GM12801 (cell line): Measurements from ENCODE around the gene LSAMP.

Source experiments
- TF ChIP-seq, protein P1 (sequence below): IDR thresholded peaks from one replicate; pipeline ENCODE4 v1.5.1; 2011; ENCODE audit warnings: control low read depth; ENCODE audit not compliant: insufficient read length; ENCODE audit errors: extremely low read depth

The LSAMP gene

DNA sequence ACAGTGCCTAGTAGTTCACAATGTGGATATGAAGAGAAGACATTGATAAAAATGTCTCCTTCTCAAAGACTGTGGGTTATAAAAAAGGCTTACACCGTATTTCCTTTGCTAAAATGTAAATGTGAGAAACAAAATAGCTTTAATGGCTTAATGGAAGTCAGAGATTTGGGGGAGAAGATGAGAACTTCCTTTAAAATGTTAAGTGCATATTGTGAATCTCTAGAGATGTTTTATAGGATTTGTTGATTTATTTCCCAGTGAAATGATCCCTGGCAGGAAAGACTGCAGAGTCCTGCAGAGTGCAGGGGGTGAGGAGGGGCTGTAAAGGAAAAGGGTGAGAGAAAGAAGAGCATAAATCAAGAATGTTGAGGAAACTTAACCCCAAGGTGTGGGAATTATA, 516.9 kb downstream of the LSAMP start:
- TF ChIP-seq, protein P1, sequence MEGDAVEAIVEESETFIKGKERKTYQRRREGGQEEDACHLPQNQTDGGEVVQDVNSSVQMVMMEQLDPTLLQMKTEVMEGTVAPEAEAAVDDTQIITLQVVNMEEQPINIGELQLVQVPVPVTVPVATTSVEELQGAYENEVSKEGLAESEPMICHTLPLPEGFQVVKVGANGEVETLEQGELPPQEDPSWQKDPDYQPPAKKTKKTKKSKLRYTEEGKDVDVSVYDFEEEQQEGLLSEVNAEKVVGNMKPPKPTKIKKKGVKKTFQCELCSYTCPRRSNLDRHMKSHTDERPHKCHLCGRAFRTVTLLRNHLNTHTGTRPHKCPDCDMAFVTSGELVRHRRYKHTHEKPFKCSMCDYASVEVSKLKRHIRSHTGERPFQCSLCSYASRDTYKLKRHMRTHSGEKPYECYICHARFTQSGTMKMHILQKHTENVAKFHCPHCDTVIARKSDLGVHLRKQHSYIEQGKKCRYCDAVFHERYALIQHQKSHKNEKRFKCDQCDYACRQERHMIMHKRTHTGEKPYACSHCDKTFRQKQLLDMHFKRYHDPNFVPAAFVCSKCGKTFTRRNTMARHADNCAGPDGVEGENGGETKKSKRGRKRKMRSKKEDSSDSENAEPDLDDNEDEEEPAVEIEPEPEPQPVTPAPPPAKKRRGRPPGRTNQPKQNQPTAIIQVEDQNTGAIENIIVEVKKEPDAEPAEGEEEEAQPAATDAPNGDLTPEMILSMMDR, result no peak

DNA sequence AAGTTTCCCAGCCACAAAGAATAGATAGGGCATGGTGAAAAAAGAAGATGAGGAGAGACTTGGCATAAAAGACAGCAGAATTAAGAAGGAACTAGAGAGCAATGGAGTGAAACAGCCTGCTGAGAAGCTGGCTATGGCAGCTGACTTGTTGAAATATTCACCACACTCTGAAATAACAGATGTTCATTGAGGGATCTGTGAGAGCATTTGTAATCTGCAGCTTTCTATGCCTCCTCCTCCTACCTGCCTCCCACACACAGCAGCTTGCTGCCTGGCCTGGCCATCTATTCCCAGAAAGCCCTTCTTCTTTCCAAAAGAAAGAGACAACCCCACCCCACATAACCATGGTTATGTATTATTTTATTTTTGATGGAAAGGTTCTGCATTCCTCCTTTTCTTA, 518.1 kb downstream of the LSAMP start:
- TF ChIP-seq, protein P1, result no peak

DNA sequence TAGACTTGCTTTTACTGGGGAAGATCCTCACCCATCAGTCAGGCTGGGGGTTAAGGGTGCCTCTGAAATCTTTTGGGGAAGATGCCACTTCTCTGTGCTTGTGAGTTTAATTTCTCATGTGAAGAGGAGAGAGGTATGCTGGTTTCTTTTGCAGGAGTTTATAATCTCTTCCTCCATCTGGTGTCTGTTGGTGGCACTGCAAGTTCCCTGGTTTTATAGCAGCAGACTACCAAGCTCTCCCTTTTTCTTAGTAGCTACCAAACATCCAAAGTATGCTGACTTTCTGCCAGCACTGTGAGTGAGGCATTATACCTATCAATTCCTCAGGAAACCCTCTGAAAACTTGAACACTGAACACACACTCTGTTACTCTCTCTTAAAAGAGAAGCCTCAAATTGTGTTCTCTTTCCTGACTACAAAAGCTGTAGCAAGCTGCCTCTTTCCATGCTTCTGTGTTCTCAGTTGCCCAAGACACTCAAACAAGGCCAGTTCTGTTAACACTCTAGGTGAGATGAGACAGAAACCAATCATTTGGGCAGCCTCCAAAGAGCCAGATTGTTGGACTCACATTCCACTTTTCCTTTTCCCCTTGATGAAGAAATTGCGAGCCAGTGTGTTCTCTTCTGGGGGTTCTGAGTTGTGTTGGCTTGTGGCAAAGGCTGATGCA, 522.5 kb downstream of the LSAMP start:
- TF ChIP-seq, protein P1, result no peak

DNA sequence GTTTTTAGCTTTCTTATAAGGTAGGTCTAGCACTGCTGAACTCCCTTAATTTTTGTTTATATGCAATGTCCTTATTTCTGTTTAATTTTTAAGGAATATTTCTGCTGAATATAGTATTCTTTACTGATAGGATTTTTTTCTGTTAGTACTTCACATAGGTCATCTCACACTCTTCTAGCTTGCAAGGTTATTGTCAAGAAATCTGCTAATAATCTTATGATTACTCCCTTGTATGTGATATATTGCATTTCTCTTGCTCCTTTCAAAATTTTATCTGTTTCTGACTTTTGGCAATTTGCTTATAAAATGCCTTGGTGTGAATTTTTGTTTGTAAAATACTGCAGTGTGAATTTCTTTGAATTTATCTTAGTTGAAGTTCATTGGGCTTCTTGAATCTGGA, 523.6 kb downstream of the LSAMP start:
- TF ChIP-seq, protein P1, result no peak

DNA sequence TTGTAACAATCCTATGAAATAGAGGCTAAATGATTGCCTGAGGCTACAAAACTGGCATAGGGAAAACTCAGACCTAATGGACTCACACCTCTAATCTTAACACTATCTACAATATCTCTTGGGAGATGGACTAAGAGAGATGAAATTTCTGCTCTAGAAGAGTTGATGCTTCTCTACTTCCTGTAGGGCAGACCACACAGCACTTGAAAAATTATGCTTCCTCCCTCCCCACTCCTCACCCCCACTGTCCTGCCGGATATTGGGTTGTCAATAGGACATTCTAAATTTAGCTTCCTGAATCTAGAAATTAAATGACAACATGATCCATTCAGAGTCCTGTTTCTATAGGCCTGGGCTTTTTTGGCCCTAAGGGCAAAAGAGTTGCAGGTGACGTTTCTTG, 526.4 kb downstream of the LSAMP start:
- TF ChIP-seq, protein P1, result no peak

DNA sequence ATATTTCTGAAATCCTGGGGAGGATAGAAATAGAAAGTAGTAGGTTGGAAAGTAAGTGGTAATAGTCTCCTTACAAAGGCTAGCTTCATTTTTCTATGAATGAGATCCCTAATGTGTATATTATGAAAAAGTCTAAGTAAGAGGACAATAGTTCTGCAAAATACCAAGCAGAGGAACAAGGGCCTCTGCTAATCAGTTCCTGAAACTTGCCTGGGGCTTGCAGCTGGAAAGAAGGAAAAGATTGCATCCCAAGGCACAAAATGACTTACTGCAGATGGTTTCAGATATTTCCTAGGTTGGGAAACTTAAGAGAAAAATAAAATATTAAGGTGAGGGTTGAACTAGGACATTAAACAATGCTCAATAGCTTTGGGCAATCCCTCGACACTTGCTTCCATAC, 528.4 kb downstream of the LSAMP start:
- TF ChIP-seq, protein P1, result no peak

DNA sequence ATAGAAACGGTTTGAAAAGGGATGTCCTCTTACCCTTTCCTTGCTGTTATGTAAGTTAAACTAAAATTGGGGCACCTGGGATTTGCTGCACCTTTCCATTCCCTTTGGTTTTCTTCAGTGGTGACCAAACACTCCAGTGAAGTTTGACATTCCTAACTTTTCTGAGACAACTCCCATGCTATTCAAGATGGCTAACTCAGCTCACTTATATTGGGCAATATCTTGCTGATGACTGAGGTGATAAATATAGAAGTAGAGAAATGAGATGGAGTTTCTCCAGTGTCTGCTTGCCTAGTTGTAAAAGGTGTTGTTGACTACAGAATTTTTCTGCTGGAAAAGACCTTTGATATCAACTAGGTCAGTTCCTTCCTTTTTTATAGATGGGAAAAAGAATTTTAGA, 530.2 kb downstream of the LSAMP start:
- TF ChIP-seq, protein P1, result no peak
